Mucosa of stomach (tissue), 1 donor: ENCODE data around the gene ATAD2B.

Source experiments
- H3K27me3 ChIP-seq: one replicate; pipeline ENCODE4 v1.7.0; 2013; ENCODE audit warnings: mild to moderate bottlenecking, low read length; ENCODE audit not compliant: control insufficient read depth, insufficient read depth
- H3K36me3 ChIP-seq: one replicate; pipeline ENCODE4 v1.7.0; 2013; ENCODE audit warnings: low read length; ENCODE audit not compliant: control insufficient read depth, insufficient read depth
- H3K4me1 ChIP-seq: one replicate; pipeline ENCODE4 v1.7.0; 2013; ENCODE audit warnings: mild to moderate bottlenecking, low read length; ENCODE audit not compliant: control insufficient read depth, insufficient read depth
- H3K4me3 ChIP-seq: one replicate; pipeline ENCODE4 v1.7.0; 2013; ENCODE audit warnings: low read length
- H3K9ac ChIP-seq: one replicate; pipeline ENCODE4 v1.7.0; 2013; ENCODE audit warnings: mild to moderate bottlenecking, low read length, moderate library complexity
- H3K9me3 ChIP-seq: one replicate; pipeline ENCODE4 v1.7.0; 2013; ENCODE audit warnings: mild to moderate bottlenecking, low read length, moderate library complexity; ENCODE audit not compliant: control insufficient read depth
- donor health status: Pancreatic carcinoma.

ATAD2B gene

DNA sequence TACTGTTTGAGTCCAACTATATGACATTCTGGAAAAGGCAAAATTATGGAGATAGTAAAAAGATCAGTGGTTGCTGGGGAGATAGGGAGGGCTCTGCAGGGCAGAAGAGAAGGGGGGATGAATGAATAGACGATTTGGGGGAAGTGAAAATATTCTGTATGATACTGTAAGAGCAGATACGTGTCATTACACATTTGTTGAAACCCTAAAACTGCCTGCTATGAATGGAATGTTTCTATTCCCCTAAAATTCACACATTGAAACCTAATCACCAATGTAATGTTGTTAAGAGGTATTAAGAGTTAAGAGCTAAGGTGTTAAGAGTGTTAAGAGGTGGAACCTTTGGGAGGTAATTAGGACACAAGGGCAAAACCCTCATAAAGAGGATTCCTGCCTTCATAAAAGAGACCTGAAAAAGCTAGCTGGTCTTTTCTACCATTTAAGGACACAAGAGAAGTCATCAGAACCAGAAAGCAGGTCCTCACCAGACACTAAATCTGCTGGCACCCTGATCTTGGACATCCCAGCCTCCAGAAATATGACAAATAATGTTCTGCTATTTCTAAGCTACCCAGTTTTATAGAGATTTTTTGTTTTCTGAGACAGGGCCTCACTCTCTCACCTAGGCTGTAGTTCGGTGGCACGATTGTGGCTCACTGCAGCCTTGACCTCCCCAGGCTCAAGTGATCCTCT lies 76.2 kb downstream of the ATAD2B start:
- Histone ChIP-seq H3K4me1 (no peaks in the 10 kb centered on the region), H3K27me3 (no peaks in the 10 kb centered on the region), H3K36me3 (no peaks in the 10 kb centered on the region), H3K9ac (no peak overlapping the region), H3K4me3 (no peak overlapping the region), H3K9me3 (no peaks in the 10 kb centered on the region)

DNA sequence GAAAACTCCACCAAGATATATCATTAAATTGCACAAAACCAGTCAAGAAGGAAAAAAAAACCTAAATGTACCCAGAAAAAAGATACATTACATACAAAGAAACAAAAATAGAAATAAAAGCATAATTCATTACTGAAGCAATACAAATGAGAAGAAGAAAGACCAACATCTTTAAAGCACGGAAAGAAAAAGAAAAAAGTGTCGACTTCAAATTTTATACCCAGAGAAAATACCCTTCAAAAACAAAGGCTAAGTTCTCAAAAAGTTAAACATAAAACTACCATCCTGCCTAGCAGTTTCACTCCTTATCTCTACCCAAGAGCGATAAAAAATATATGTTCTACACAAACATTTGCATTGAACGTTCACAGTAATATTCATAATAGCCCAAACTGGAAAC lies 82.0 kb downstream of the ATAD2B start:
- H3K4me1 ChIP-seq, result peaks cover 6% of the 10 kb centered on the region
- H3K9ac ChIP-seq, result no peak overlapping the region
- no peaks in the 10 kb centered on the region for H3K9me3 ChIP-seq
- no peaks in the 10 kb centered on the region for H3K36me3 ChIP-seq
- no peak overlapping the region for H3K4me3 ChIP-seq
- H3K27me3 ChIP-seq, result no peaks in the 10 kb centered on the region

DNA sequence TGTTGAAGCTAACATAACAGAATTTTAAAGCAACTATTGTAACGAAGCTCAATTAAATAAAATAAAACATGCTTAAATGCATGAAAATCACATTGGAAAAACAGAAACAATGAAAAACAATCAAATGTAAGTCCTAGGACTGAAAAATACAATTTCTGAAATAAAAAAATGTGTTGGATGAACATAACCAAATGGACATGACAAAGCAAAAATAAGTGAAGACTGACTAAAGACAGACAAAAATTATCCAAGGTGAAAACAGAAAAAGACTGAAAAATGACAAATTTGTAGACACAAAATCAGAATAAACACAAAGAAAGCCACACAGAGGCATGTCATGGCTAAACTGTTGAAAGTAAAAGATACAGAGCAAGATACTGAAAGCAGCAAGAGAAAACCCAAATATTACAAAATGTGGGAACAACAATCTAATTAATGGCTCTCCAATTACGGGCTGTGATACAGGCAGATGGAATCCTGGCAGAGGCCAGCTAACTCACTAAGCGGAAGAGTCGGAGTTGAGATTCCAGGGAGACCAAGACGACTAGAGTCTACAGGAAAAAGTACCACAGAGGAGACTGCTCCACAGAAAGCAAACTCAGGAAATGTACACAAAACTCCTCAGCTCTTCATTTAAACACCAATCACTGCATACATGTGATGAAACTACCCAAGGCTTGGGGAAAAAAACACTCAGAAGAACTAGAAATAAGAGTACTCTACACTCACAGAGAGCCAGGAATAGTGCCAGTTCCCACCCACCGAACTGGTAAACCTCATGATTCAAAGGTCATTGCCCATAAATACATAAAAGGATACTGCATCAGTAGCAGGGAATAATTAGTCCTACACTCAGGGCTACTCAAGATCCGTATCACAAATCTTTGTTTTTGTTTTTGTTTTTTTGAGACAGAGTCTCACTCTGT lies 83.6 kb downstream of the ATAD2B start:
- H3K4me3 ChIP-seq, result no peak overlapping the region
- no peaks in the 10 kb centered on the region for H3K27me3 ChIP-seq
- no peak overlapping the region for H3K9ac ChIP-seq
- no peaks in the 10 kb centered on the region for H3K36me3 ChIP-seq
- peaks cover 6% of the 10 kb centered on the region for H3K4me1 ChIP-seq
- no peaks in the 10 kb centered on the region for H3K9me3 ChIP-seq

DNA sequence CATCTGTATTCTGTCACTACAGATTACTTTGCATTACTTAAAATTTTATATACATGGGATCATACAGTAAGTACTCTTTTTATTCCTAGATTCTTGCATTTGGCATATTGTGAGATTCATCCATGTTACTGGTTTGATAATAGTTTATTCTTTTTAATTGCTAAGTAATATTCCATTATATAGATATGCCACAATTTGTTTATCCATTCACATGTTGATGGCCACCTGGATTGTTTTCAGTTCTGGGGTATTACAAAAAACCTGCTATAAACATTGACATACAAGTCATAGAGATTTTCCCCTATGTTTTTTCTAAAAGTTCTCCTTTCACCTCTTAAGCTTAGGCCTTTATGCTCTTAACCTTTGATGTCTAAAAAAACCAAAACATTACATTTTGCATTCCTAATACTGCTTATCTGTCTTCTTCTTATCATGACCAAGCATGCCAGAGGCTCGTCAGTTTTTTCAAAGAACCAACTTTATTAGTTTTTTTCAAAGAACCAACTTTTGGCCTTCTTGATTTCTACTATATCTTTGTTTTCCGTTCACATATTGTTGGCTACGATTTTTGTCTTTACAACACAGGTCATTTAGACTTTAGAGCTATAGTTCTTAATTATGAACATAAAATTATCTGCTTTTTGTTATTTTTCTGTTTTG lies 86.9 kb downstream of the ATAD2B start:
- H3K4me3 ChIP-seq, result no peak overlapping the region
- H3K4me1 ChIP-seq, result peaks cover 6% of the 10 kb centered on the region
- no peaks in the 10 kb centered on the region for H3K27me3 ChIP-seq
- no peaks in the 10 kb centered on the region for H3K9me3 ChIP-seq
- no peaks in the 10 kb centered on the region for H3K36me3 ChIP-seq
- no peak overlapping the region for H3K9ac ChIP-seq

DNA sequence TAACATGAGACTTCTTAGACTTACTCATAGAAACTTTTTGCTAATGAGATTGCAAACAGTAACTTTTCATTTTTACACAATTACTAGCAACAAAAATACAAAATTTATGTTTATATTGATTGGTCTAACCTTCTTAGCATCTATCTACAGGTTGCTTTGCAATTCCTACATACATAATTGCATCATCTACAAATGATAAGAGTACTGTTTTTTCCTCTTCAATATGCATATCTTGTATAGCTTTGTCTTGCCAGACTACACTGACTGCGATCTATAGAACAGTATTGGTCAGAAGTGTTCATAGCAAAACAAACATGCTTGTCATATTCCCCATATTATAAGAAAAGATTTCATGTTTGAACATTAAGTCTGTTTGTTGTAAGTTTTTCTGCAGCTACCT lies 87.9 kb downstream of the ATAD2B start:
- no peak overlapping the region for H3K9ac ChIP-seq
- H3K4me3 ChIP-seq, result no peak overlapping the region
- H3K27me3 ChIP-seq, result no peaks in the 10 kb centered on the region
- H3K36me3 ChIP-seq, result no peaks in the 10 kb centered on the region
- H3K9me3 ChIP-seq, result no peaks in the 10 kb centered on the region
- peaks cover 6% of the 10 kb centered on the region for H3K4me1 ChIP-seq

DNA sequence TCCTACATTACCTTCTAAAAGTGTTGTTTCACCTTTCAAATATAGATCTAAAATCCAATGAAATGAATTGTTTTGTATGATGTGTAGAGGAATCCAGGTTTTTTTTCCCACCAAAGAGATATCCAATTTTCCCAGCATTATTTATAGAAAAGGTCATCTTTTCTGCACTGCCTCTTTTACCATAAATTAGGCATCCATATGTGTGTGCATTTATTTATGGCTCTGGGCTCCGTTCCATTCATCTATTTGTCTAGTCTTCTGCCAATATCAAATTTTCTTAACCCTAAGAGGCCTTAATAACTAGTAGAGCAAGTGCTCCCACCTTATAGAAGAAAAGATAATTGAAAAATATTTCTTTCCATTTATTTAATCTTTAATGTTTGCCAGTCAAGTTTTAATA lies 88.3 kb downstream of the ATAD2B start:
- H3K27me3 ChIP-seq, result no peaks in the 10 kb centered on the region

DNA sequence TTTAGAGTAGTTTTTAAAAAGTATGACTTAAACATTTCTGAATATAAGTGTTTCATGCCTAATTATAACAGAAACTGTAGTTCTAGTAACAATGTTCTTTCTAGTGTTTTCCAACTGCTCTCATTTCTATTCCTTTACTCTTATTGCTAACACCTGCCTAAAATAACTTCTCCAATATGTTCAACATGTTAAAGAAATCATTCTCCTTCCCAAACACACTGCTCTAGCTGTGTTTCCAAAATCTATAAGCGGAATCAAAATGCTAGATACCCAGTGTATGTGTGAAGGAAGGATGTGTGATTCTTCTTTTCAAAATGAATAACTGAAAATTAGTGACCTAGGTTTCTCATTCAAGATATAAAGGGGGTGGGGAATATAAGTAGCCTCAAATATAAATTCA lies 89.1 kb downstream of the ATAD2B start:
- H3K4me1 ChIP-seq, result no peaks in the 10 kb centered on the region
- no peak overlapping the region for H3K9ac ChIP-seq
- no peaks in the 10 kb centered on the region for H3K36me3 ChIP-seq
- H3K27me3 ChIP-seq, result no peaks in the 10 kb centered on the region
- no peaks in the 10 kb centered on the region for H3K9me3 ChIP-seq
- no peak overlapping the region for H3K4me3 ChIP-seq

More for the DNA sequence above, 88.3 kb downstream of the ATAD2B start:
- H3K9ac ChIP-seq, result no peak overlapping the region
- no peaks in the 10 kb centered on the region for H3K36me3 ChIP-seq
- no peak overlapping the region for H3K4me3 ChIP-seq
- peaks cover 3% of the 10 kb centered on the region for H3K4me1 ChIP-seq
- no peaks in the 10 kb centered on the region for H3K9me3 ChIP-seq

DNA sequence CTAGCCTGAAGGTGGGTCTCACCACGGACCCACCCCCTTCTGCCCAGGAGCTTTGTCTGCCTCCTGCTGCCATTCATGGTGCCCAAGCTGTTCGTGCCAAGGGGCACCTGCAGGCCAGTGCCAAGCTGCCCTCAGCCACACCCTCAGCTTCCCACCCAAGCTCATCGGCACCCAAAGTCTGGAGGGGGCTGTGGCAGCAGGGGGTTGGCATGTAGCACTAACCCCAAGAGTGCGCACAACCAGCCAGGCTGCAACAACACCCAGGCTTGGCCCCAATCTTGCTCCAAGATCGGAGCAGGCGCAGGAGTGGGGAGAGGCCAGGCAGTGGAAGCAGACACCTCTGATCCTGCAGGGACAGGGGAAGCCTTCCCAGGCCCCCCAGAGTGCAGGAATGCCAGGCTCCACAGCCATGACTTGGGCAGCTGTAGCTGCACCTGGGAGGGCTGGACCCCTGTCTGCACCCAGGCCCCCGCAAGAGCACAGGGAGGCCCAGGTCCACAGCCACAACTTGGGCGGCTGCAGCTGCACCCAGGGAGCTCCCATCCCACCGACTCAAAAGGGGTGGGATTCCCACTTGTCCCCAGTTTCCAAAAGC lies 89.9 kb downstream of the ATAD2B start:
- H3K27me3 ChIP-seq, result no peaks in the 10 kb centered on the region
- H3K9me3 ChIP-seq, result no peaks in the 10 kb centered on the region
- no peak overlapping the region for H3K9ac ChIP-seq
- no peak overlapping the region for H3K4me3 ChIP-seq
- H3K36me3 ChIP-seq, result no peaks in the 10 kb centered on the region
- no peaks in the 10 kb centered on the region for H3K4me1 ChIP-seq

DNA sequence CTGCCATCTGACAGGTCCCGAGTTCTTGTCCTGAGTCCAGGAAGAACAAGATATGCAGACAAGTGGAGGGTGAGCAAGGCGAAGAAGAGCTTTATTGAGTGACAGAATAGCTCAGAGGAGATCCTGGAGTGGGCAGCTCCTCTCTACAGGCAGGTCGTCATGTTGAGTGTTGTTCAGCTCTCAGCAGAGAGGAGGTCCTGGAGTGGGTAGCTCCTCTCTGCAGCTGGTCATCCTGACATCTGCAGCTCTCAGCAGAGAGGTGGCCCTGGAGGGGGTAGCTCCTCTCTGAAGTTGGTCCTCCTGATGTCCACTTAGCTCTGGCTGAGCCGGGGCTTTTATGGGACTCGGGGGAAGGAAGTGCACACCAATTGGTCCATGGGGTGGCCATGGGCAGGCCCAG lies 90.4 kb downstream of the ATAD2B start:
- Histone ChIP-seq H3K9me3 (no peaks in the 10 kb centered on the region), H3K27me3 (no peaks in the 10 kb centered on the region), H3K36me3 (no peaks in the 10 kb centered on the region), H3K4me1 (no peaks in the 10 kb centered on the region), H3K9ac (no peak overlapping the region), H3K4me3 (no peak overlapping the region)

DNA sequence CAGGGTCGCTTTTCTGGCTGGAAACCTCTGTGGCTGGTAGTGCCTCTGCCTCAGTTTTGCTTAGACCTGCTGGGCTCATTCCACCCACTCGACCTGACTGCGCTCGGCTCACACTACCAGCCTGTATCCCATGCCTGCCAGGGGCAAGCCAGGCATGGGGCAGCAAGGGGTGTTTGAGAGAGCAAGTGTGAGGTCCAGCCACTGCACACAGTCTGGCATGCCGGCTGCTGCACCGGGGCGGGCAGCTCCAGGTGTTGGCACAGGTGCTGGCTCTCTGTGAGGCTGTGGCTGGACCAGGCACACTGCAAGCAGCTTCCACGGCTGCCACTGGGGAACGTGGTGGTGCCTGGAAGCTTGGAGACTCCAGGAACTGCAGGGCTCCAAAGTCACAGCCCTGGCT lies 90.9 kb downstream of the ATAD2B start:
- Histone ChIP-seq H3K9me3 (no peaks in the 10 kb centered on the region), H3K4me3 (no peak overlapping the region), H3K9ac (no peak overlapping the region), H3K36me3 (no peaks in the 10 kb centered on the region), H3K4me1 (no peaks in the 10 kb centered on the region), H3K27me3 (no peaks in the 10 kb centered on the region)

DNA sequence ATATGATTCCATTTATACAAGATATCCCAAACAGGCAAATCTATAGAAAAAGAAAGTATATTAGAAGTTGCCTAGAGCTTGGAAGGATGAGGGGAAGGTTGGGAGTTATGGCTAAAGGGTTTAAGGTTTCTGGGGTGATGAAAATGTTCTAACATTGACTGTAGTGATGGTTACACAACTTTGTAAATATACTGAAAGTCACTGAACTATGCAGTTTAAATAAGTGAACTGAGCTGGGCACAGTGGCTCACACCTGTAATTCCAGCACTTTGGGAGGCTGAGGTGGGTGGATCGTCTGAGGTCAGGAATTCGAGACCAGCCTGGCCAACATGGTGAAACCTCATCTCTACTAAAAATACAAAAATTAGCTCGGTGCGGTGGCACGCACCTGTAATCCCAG lies 91.5 kb downstream of the ATAD2B start:
- Histone ChIP-seq H3K4me3 (no peak overlapping the region), H3K9me3 (no peaks in the 10 kb centered on the region), H3K27me3 (no peaks in the 10 kb centered on the region), H3K36me3 (no peaks in the 10 kb centered on the region), H3K4me1 (no peaks in the 10 kb centered on the region), H3K9ac (no peak overlapping the region)

DNA sequence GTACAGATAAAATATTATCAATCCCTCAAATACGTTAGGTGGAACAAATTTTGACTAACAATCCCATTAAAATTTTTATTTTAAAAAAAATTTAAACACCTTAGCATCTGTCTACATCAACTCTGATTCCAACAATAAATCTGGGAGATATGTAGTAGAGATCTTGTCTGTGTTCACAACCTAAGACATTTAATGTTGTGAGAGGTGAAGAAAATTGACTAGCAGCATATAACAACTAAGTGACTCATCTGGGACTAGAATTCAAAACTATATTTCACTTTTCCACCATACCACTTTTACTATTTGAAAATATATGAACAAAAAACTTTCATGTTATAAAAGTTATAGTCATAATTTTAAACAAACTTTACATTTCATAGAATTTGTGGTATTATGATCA lies 97.9 kb downstream of the ATAD2B start:
- no peaks in the 10 kb centered on the region for H3K4me1 ChIP-seq
- H3K9me3 ChIP-seq, result no peaks in the 10 kb centered on the region
- no peaks in the 10 kb centered on the region for H3K27me3 ChIP-seq
- no peaks in the 10 kb centered on the region for H3K36me3 ChIP-seq
- H3K9ac ChIP-seq, result no peak overlapping the region
- no peak overlapping the region for H3K4me3 ChIP-seq
